ENCODE data around the gene VPS36. TPM values are rescaled to one million over a fixed set of nuclear protein-coding genes. Genes with fewer than 3 reads are reported as not detected.
"Not testable (repeated sequence)": the region's sequence is repeated elsewhere in the genome, so short reads cannot be mapped to it uniquely, and the experiment has no call there.

VPS36 gene
- total RNA-seq, 4 donors from 2014 or later: 68.1 to 148 (median 92.6) TPM

- intact Hi-C loops (cut with DNase I; ENCODE audit: low total_unique reads): no loop called here
- DNase-seq (ENCODE audit: low spot score in 2 of 2): no peak
- WGBS, 2 donors: 38 to 49% methylated on average over 1 of the region's 1 CpG
- TF ChIP-seq POLR2A (IDR thresholded peaks at IDR 0.05) (no peak), CTCF (IDR thresholded peaks at IDR 0.05) (no peak)
- no peak overlapping the region for H3K4me3 ChIP-seq (ENCODE audit: low read depth, poor library complexity, severe bottlenecking)
These were observed 35.5 kb downstream of the VPS36 start for GRCh38 chr13:52414963-52415362.

GRCh38 chr13:52414051-52414450 is 36.4 kb downstream of the VPS36 start:
- no peak for DNase-seq (ENCODE audit: low spot score in 2 of 2)
- no peak overlapping the region for H3K4me3 ChIP-seq (ENCODE audit: low read depth, poor library complexity, severe bottlenecking)
- WGBS, 2 donors: 76 to 80% methylated on average over 1 of the region's 1 CpG
- no peak for TF ChIP-seq POLR2A (IDR thresholded peaks at IDR 0.05)
- TF ChIP-seq CTCF (IDR thresholded peaks at IDR 0.05): no peak
- intact Hi-C loops (cut with DNase I; ENCODE audit: low total_unique reads): no loop called here

- TF ChIP-seq POLR2A (IDR thresholded peaks at IDR 0.05): no peak
- TF ChIP-seq CTCF (IDR thresholded peaks at IDR 0.05): no peak
- H3K4me3 ChIP-seq (ENCODE audit: low read depth, poor library complexity, severe bottlenecking): no peak overlapping the region
- WGBS, 2 donors: 87 to 88% methylated on average over 1 of the region's 1 CpG
- DNase-seq (ENCODE audit: low spot score in 2 of 2): no peak
- intact Hi-C loops (cut with DNase I; ENCODE audit: low total_unique reads): no loop called here
These were observed 38.3 kb downstream of the VPS36 start for GRCh38 chr13:52412128-52412527.

- no peak for DNase-seq (ENCODE audit: low spot score in 2 of 2)
- WGBS, 2 donors: 56 to 60% methylated on average over 4 of the region's 4 CpGs
- TF ChIP-seq CTCF (IDR thresholded peaks at IDR 0.05): no peak
- TF ChIP-seq POLR2A (IDR thresholded peaks at IDR 0.05): no peak
- no peak overlapping the region for H3K4me3 ChIP-seq (ENCODE audit: low read depth, poor library complexity, severe bottlenecking)
- intact Hi-C loops (cut with DNase I; ENCODE audit: low total_unique reads): no loop called here
These were observed 38.8 kb downstream of the VPS36 start for GRCh38 chr13:52411629-52412028.

- not testable (repeated sequence) for DNase-seq (ENCODE audit: low spot score in 2 of 2); H3K4me3 ChIP-seq (ENCODE audit: low read depth, poor library complexity, severe bottlenecking)
- WGBS, 2 donors: 93 to 97% methylated on average over 19 to 33 of the region's 33 CpGs
- intact Hi-C loops (cut with DNase I; ENCODE audit: low total_unique reads): loop anchor here (5.0 kb wide), 1 partner anchor 699 kb away; no protein-coding TSS in a partner anchor
These were observed 42.3 kb downstream of the VPS36 start for GRCh38 chr13:52408071-52408658.

- H3K4me3 ChIP-seq (ENCODE audit: low read depth, poor library complexity, severe bottlenecking); DNase-seq (ENCODE audit: low spot score in 2 of 2): not testable (repeated sequence)
- WGBS, 2 donors: 97 to 98% methylated on average over 12 of the region's 12 CpGs
- intact Hi-C loops (cut with DNase I; ENCODE audit: low total_unique reads): loop anchor here (5.0 kb wide), 1 partner anchor 700 kb away; no protein-coding TSS in a partner anchor
These were observed 43.0 kb downstream of the VPS36 start for GRCh38 chr13:52407436-52407835.

GRCh38 chr13:52406629-52407028 is 43.8 kb downstream of the VPS36 start:
- no peak overlapping the region for H3K4me3 ChIP-seq (ENCODE audit: low read depth, poor library complexity, severe bottlenecking)
- TF ChIP-seq POLR2A (IDR thresholded peaks at IDR 0.05): no peak
- no peak for TF ChIP-seq CTCF (IDR thresholded peaks at IDR 0.05)
- 43 to 47% methylated on average over 4 of the region's 4 CpGs for WGBS, 2 donors
- no peak for DNase-seq (ENCODE audit: low spot score in 2 of 2)
- intact Hi-C loops (cut with DNase I; ENCODE audit: low total_unique reads): loop anchor here (5.0 kb wide), 1 partner anchor 701 kb away; no protein-coding TSS in a partner anchor

Measured in lower leg skin (tissue), 4 donors.